SH-SY5Y (cell line): Measurements from ENCODE around the gene RHOG.

ENCODE experiments used
- GATA2 ChIP-seq: IDR thresholded peaks from 2 replicates; pipeline ENCODE4 v1.6.1; 2011; ENCODE audit warnings: mild to moderate bottlenecking, low read depth, low read length
- GATA3 ChIP-seq: IDR thresholded peaks from 2 replicates; pipeline ENCODE4 v1.6.1; 2011; ENCODE audit warnings: low read depth, mild to moderate bottlenecking, low read length, moderate library complexity

RHOG gene

DNA sequence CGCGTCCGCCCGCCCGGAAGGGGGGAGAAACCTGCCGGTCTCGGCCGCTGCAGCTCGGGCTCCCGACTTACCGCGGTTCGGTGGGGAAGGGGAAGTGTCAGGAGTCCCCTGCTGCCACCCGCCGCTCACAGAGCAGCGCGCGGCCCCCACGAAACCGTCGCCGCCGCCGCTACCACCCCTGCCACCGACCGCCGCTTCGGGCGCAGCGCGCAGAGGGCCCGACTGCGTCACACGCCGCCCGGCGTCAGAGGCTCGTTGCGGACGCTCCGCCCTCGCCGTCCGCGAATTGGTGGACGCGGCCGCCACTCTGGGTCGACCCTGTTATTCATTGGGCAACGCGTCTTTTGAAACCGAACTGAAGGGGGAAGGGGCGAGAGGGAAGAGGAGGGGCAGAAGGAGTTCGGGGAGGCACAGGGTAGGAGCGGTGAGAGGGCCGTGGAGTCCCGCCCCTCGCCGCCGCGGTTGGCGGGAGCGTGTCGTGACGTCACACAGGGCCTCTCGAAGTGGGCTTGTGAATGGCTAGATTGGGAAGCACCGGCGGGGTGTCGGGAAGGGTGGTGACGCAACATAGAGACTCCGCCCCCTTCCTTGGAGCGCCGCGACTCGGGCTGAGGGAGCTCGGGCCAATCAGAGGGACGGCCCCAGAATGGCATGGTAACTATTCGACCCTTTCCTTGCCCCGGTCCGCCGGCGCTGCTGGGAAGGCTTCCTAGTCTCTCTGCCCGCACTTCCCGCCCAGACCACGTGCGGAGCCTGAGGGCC, 43.2 kb downstream of the RHOG start, which contains the start of gene NUP98:
Gene NUP98 (minus strand): TSS at position 226 of the 762 bp plus-strand sequence. CDS start 15,437 bp downstream, outside the sequence.
- no peak for TF ChIP-seq GATA3
- TF ChIP-seq GATA2: no peak

DNA sequence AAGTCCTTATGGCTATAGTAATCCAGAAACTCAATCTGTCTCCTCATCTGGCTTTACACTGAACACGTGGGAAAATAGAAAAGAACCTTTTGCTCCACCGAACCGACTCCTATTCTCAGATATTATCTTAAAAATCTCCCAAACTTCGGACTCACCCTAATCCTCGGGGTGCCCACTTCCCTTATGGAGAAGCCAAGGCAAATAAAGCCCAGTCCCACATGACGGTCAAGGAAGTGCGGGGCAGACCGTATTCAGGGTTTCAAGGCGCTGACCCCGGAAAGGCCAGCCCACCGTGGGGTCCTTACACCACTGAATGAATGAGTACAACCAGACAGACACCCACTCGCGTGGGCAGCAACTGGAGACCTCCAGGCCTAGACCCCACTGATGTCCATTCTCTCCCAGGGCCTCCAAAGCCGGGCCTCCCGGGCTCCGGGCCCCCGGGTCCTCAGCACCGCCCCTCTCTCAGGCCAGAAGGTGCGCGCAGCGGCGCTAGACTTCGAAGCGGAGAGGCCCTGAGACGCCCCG, 43.9 kb downstream of the RHOG start:
- no peak for TF ChIP-seq GATA2
- no peak for TF ChIP-seq GATA3

DNA sequence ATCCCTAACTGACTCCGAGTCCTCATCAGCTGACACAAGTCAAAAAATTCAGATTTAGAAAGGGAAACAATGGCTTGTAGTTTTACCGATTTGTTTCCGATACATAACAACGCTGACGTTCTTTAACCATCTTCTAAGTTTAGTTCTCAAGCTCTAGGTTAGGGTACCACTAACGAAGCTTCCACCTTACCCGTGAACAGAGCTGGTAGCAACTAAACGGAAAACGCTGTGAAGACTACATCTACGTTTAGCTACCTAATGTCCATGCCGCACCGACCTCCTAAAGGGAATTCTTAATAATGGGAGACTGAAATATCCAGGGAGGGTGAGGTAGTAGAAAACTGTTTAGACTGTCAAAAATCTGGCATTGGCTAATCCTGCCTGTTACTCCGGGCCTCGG, 44.4 kb downstream of the RHOG start:
- TF ChIP-seq GATA2 (no peak), GATA3 (no peak)

DNA sequence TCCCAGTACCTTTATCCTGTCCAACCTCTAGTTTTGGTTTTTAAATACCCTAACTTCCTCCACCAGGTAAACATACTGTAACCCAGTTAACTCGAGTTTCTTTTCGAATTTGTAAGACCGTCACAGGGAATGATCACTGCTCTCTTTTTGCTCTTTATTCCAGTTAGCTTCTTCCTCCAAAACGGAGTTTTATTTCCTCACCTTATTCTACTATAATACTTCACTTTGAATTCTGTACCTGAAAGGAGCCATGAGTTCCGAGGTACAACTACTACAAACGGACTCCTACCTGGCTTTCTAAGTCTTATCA, 44.8 kb downstream of the RHOG start:
- TF ChIP-seq GATA3 (no peak), GATA2 (no peak)

DNA sequence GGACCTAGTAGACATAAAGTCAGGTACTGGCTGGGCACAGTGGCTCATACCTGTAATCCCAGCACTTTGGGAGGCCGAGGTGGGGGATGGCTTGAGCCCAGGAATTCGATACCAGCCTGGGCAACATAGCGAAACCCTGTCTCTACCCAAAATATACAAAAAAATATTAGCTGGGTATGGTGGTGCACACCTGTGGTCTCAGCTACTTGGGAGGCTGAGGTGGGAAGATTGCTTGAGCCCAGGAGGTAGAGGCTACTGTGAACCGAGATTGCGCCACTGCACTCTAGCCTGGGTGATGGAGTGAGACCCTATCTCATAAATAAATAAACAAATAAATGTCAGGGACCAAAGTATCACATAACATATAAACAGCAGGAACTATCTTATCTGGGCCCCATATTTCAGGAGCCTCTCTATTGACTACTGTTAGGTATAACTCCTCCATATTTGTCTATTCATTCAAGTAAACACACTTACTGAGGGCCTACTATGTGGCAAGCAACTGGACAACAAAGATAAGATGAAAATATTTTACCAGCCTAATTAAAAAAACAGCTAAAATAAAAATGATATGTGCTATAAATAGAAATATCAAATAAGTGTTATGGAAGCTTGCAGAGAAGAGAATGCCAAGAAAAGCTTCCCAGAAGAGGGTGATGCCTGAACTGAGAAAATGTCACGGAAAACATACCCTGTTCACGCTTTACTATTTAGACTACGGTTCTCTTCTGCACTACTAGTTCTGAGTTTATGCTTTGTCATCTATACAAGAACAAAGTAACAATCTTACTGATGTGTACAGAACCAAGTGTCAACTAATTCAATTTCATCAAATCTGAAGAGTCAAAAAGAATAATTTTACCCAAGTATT, 45.4 kb downstream of the RHOG start:
- TF ChIP-seq GATA3: no peak
- no peak for TF ChIP-seq GATA2

GRCh38 chr11:3786781-3787428, 53.9 kb downstream of the RHOG start:
- no peak for TF ChIP-seq GATA2
- TF ChIP-seq GATA3: no peak

DNA sequence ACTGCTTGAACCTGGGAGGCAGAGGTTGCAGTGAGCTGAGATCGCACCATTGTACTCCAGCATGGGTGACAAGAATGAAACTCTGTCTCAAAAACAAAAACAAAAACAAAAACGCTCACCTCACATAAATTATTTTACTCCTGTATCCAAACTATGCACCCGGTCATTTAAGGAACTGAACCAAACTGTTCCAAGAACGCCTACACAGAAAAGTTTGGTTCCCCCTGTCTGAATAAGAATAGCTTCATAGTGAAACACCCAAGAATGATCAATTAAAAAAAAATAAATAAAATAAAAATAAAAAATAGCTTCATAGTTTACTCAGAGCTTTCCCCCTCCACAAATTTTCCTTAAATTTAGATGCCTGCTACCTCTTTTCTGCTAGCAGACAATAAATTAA, 57.1 kb downstream of the RHOG start:
- TF ChIP-seq GATA2 (no peak), GATA3 (no peak)

- no peak for TF ChIP-seq GATA3
- TF ChIP-seq GATA2: no peak
Measured at GRCh38 chr11:3782963-3783362, 57.8 kb downstream of the RHOG start.

- TF ChIP-seq GATA3 (no peak), GATA2 (no peak)
Measured at GRCh38 chr11:3781423-3781822, 59.3 kb downstream of the RHOG start.
